HG03432 (cell line): ENCODE data around the gene ST6GALNAC6.
"Not testable (repeated sequence)": the region's sequence is repeated elsewhere in the genome, so short reads cannot be mapped to it uniquely, and the experiment has no call there.

Source experiments
- ATAC-seq: cut with Tn5 transposase; IDR thresholded peaks from one replicate; pipeline ENCODE4 v1.9.1; 2021; ENCODE audit warnings: mild to moderate bottlenecking, moderate library complexity; ENCODE audit not compliant: unreplicated experiment

Gene ST6GALNAC6

DNA sequence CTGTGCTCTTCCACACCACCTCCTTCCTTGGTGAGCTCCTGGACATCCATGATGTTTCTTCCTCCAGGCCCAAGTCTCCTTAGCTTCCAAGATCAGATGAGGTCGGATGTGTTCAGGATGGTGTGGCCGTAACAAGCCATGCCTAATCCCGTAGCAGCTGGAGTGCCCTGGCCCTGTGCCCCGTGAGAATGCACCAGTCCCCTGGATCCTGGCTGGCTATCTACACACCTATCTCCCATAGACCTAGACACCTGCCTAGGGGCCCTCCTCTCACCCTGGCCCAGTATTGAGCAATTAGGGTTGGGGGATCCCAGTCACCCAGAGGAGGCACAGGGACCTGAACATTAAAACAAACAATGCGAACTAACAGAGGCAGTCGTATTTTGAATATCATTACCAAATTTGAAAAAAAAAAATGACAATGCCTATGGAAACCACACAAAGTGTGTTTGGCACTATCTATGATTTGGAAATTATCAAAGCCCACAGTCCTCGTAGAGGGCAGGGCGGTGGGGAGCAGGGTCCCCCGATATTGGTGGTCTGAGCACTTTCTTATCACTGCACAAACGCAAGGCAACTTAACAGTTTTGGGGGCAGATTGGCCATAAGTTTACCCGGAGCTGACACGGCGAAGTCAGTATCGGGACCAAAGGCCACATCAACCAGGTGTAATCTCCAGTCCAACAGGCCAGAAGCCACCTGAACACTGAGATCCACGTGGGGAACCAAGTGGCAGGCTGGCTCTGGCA is 58.1 kb downstream of the ST6GALNAC6 start:
- no peak for ATAC-seq

DNA sequence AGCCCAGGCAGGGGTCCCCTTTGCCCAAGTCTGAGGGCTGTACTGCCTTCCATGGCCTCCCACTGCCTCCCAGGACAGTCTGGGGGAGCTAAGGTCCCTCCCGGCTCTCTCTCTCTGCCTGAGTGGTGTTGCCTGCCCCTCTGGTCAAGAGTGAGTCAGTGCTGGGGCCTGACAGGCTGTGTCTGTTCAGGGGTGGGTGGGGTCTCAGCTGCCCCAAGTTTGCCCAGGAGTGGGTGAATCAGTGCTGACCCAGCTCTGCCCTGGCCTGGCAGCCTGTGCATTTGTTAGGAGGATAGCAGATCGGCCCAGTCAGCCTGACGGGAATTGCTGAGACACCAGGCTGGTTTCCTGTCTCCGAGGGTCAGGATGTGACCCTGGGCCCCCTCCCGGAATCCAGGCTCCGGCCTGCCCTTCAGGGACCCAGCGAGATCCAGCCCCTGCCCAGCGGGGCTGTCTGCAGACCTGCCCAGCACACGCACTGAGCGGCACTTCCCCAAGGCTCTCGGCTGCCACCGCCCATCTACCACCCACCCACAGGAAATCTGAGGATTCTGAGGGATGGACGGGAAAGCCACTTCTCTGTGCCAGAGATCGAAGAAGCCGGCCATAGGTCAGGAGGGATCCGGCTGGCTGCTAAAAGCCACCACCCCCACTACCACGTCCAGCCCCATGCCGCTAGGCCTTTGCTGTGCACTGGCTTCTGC is 60.9 kb downstream of the ST6GALNAC6 start:
- no peak for ATAC-seq

DNA sequence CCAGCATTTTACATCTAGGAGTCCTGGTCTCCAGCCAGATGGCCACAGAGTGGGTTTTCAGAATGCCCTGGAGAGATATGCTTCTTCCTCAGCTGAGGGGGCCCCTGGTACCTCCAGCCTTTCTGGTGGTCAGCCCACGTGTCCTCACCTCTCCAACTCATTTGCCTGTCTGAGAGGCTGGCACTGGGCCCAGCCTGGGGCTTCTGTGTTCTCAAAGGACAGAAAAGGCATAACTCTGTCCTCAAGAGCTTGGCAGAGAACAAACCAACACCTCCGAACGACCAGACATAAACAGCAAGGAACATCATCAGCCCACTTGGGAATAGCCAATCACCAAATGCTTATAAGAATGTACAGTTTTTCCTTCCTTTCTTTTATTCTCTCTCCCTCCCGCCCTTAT is 62.1 kb downstream of the ST6GALNAC6 start:
- ATAC-seq, result no peak

DNA sequence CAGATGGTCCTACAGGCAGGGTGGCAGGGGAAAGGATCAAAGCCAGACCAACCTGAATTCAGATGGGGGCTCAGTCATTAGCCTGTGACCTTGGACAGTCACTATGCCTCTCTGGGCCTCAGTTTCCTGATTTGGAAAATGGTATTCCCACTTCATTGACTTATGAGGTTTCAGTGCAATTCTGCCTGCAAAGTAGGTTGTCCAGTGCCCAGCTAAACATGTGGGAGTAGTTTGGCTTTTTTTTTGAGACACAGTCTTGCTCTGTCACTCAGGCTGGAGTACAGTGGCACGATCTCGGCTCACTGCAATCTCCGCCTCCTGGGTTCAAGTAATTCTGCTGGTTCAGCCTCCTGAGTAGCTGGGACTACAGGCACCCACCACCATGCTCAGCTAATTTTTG is 62.8 kb downstream of the ST6GALNAC6 start:
- ATAC-seq, result not testable (repeated sequence)

DNA sequence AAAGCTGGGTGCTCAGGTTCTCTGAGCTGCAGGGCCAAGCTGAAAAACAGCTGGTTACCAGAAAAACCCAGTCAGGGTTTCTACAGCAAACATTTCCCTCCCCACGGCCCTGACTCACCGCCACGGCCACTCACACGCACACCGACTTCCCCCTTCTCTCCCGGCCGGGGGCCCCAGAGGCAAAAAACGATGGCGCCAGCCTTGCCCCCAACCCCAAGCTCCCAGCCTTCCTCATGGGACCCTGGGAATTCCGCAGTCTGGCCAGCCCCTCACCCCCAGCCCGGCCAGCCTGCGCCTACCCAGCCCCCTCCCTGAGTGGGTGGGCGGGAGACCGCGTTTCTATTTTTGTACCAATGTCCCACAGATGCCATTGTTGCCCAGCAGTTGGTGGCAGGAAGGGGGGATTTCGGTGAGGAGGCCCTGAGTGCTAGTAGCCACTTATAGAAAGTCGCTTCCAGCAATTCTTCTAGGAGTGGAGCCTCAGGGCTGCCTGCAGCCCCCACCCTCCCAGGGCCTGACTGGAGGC is 63.3 kb downstream of the ST6GALNAC6 start:
- no peak for ATAC-seq
